Thyroid gland (tissue), 4 donors: ENCODE measurements around the gene ADGRB3. TPM values are rescaled to one million over a fixed set of nuclear protein-coding genes. Genes with fewer than 3 reads are reported as not detected.

ENCODE experiments used
- DNase-seq, 2 donors: peaks; one replicate each; pipeline ENCODE4 v3.0.0-alpha.2; 2019
- H3K27ac ChIP-seq, 3 donors: fragments of 200-600 bp; sonication (generic); 1 replicate in 2 of 3; 2 replicates in 1 of 3; pipeline ENCODE4 v1.5.1; 2016 to 2019; ENCODE audit warnings: mild to moderate bottlenecking in 1 of 3, moderate library complexity in 1 of 3
- H3K27me3 ChIP-seq: fragments of 200-600 bp; sonication (generic); one replicate; pipeline ENCODE4 v1.5.1; 2019
- H3K36me3 ChIP-seq, 2 donors: fragments of 200-600 bp; sonication (generic); one replicate each; pipeline ENCODE4 v1.5.1; 2016 to 2019
- H3K4me1 ChIP-seq, 2 donors: fragments of 200-600 bp; sonication (generic); one replicate each; pipeline ENCODE4 v1.5.1; 2017 to 2019
- H3K4me3 ChIP-seq, 3 donors: fragments of 200-600 bp; sonication (generic); replicated peaks in 1 of 3; 1 replicate in 2 of 3; 2 replicates in 1 of 3; pipeline ENCODE4 v1.5.1; 2016; ENCODE audit warnings: mild to moderate bottlenecking in 1 of 3
- H3K9me3 ChIP-seq: fragments of 200-600 bp; sonication (generic); one replicate; pipeline ENCODE4 v1.5.1; 2017
- POLR2A ChIP-seq, 2 donors: fragments of 450-650 bp; IDR thresholded peaks; one replicate each; pipeline ENCODE4 v1.6.1; 2017; ENCODE audit warnings: antibody characterized with exemption in 2 of 2, mild to moderate bottlenecking in 2 of 2, moderate library complexity in 1 of 2
- WGBS, 2 donors: methylation state at CpG; one replicate each; pipeline ENCODE4 v1.1.5; 2017; 5-methylcytosine and 5-hydroxymethylcytosine counted together
- intact Hi-C: fragments of 100-400 bp; cut with DNase I; formaldehyde crosslinking; loops from one replicate; pipeline ENCODE4 v1.15.1; 2023
- total RNA-seq, 4 donors: library from RNA; depleted of rRNA; stranded (reverse); fragments of >200 nt; gene quantifications; one replicate each; pipeline ENCODE4 v1.2.3, GENCODE V29; 2016
- TF ChIP-seq, protein P1 (sequence below), 6 experiments: fragments of 200-600 bp in 3 of 6; fragments of 450-650 bp in 3 of 6; sonication (generic) in 3 of 6; IDR thresholded peaks; one replicate each; pipeline ENCODE4 v1.5.1; 2016 to 2019; ENCODE audit warnings: antibody characterized with exemption in 6 of 6, mild to moderate bottlenecking in 2 of 6, inconsistent platforms in 1 of 6, moderate library complexity in 1 of 6

The ADGRB3 gene
- total RNA-seq, 4 donors from 2014 or later = 0.45 to 3.0 (median 1.4) TPM

DNA sequence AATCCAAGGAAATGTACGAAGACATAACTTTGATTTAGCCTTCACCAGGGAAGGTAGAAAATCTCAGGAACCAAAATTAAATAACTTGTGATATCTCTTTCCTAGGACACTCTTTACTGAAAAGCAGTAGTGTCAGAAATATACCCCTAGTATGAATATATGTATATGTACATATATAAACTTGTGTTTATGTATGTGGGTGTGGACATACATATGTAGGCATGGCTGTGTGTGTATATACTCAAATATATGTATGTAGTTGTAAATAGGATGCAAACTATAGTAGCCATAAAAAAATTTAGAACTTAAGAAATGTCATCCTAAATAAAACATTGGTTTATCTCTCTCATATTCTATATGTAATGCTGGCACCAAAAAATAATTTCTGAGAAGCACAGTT is 500.8 kb downstream of the ADGRB3 start:
- 76 to 87% methylated on average over 1 of the region's 1 CpG for WGBS, 2 donors
- H3K36me3 ChIP-seq = no peaks in the 10 kb centered on the region
- TF ChIP-seq POLR2A (IDR thresholded peaks at IDR 0.05) = no peak
- TF ChIP-seq, protein P1, sequence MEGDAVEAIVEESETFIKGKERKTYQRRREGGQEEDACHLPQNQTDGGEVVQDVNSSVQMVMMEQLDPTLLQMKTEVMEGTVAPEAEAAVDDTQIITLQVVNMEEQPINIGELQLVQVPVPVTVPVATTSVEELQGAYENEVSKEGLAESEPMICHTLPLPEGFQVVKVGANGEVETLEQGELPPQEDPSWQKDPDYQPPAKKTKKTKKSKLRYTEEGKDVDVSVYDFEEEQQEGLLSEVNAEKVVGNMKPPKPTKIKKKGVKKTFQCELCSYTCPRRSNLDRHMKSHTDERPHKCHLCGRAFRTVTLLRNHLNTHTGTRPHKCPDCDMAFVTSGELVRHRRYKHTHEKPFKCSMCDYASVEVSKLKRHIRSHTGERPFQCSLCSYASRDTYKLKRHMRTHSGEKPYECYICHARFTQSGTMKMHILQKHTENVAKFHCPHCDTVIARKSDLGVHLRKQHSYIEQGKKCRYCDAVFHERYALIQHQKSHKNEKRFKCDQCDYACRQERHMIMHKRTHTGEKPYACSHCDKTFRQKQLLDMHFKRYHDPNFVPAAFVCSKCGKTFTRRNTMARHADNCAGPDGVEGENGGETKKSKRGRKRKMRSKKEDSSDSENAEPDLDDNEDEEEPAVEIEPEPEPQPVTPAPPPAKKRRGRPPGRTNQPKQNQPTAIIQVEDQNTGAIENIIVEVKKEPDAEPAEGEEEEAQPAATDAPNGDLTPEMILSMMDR (IDR thresholded peaks at IDR 0.05) = no peak
- no peaks in the 10 kb centered on the region for H3K4me1 ChIP-seq
- no peak overlapping the region for H3K27ac ChIP-seq
- H3K4me3 ChIP-seq = no peak overlapping the region
- no peaks in the 10 kb centered on the region for H3K9me3 ChIP-seq
- no peaks in the 10 kb centered on the region for H3K27me3 ChIP-seq
- intact Hi-C loops = no loop called here
- no peak for DNase-seq

DNA sequence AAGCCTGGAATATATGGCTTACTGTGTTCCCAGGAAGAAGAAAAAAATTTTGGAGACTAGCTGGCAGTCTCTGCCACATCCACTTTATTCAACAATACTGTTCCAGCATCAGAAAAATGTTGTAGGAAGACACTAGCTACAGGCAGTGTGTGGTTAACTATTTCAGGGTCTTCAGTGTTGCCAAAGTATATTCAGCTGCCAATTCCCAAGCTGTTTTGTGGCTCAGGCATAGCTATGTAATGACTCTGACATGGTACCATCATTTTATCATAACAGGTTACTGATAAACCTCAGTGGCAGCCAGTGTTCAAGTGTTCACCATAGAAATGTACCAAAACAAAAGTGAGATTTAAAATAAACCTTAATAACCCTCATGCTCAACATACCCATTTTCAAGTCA is 503.1 kb downstream of the ADGRB3 start:
- Histone ChIP-seq H3K4me3 (no peak overlapping the region), H3K27me3 (no peaks in the 10 kb centered on the region), H3K9me3 (no peaks in the 10 kb centered on the region), H3K4me1 (no peaks in the 10 kb centered on the region), H3K27ac (no peak overlapping the region), H3K36me3 (no peaks in the 10 kb centered on the region)
- DNase-seq = no peak
- TF ChIP-seq POLR2A (IDR thresholded peaks at IDR 0.05) = no peak
- TF ChIP-seq, protein P1 (IDR thresholded peaks at IDR 0.05) = no peak
- intact Hi-C loops = no loop called here

DNA sequence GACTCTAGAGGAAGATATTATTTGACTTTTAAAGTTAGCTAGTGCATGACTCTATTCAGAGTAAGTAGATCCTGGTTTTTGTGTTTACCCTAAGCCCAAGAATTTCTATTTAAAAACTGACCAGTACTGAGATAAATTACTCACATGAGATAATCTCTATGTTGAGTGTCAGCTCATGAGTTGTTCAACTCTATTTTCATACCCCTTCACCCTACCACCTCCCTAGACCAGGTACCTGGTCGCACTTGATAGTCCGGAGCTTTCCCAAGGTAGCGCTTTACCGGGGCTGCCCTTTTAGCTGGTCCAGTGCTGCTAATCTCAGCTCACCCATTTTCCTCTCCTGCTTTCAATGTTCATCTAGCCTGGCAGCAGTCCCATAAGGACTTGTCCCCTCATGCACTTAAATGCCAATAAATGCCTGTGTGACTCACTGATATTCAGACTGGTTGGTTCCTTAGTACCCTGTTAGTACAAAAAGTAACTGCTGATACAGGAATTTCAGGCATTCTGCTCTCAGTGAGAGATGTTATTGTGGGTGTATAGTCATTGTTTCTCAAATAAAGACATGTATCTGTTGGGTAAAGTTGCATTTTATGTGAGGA is 503.9 kb downstream of the ADGRB3 start:
- WGBS, 2 donors = 80 to 95% methylated on average over 4 of the region's 4 CpGs
- no peaks in the 10 kb centered on the region for H3K9me3 ChIP-seq
- DNase-seq = no peak

DNA sequence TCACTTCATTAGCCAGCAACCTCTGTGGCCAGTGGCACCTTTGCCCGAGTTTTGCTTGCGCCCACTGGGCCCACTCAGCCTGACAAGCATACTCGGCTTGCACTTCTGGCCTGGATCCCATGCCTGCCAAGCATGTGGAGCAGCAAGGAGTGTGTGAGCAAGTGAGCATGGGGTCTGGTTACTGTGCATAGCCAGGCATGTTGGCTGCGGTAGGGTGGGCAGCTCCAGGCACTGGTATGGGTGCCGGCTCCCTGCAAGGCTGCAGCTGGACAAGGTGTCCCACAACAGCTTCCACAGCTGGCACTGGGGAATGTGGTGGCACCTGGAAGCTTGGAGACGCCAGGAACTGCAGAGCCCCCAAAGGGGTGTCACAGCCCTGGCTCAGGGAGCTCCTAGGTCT is 510.0 kb downstream of the ADGRB3 start:
- no peak for DNase-seq
- no peak overlapping the region for H3K27ac ChIP-seq
- no peaks in the 10 kb centered on the region for H3K9me3 ChIP-seq
- H3K36me3 ChIP-seq = no peaks in the 10 kb centered on the region
- no peaks in the 10 kb centered on the region for H3K4me1 ChIP-seq
- 82 to 88% methylated on average over 4 to 6 of the region's 6 CpGs for WGBS, 2 donors
- H3K27me3 ChIP-seq = no peaks in the 10 kb centered on the region
- H3K4me3 ChIP-seq = no peak overlapping the region
- intact Hi-C loops = no loop called here
- TF ChIP-seq, protein P1 (IDR thresholded peaks at IDR 0.05) = no peak
- no peak for TF ChIP-seq POLR2A (IDR thresholded peaks at IDR 0.05)

More for the DNA sequence above, 503.9 kb downstream of the ADGRB3 start:
- intact Hi-C loops = no loop called here
- no peaks in the 10 kb centered on the region for H3K36me3 ChIP-seq
- no peak for TF ChIP-seq POLR2A (IDR thresholded peaks at IDR 0.05)
- TF ChIP-seq, protein P1 (IDR thresholded peaks at IDR 0.05) = no peak
- no peaks in the 10 kb centered on the region for H3K4me1 ChIP-seq
- no peak overlapping the region for H3K4me3 ChIP-seq
- H3K27ac ChIP-seq = no peak overlapping the region
- no peaks in the 10 kb centered on the region for H3K27me3 ChIP-seq

DNA sequence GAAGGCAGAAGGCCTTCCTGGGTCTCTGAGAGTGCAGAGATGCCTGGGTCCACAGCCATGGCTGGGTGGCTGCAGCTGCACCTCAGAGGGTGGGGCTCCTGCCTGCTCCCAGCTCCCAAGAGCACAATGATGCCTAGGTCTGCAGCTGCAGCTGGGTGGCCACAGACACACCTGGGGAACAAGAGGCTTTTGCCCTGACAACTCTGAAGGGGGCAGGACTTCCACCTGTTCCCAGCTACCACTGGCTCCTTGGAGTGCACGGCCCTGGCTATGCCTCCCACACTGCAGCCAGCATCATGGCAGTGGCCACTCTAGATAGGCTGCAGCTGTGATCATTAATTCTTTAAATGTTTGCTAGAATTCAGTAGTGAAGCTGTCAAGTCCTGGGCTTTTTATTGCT is 511.3 kb downstream of the ADGRB3 start:
- no peak for TF ChIP-seq POLR2A (IDR thresholded peaks at IDR 0.05)
- TF ChIP-seq, protein P1 (IDR thresholded peaks at IDR 0.05) = no peak
- H3K4me3 ChIP-seq = no peak overlapping the region
- intact Hi-C loops = no loop called here
- no peaks in the 10 kb centered on the region for H3K9me3 ChIP-seq
- no peaks in the 10 kb centered on the region for H3K36me3 ChIP-seq
- DNase-seq = no peak
- H3K27me3 ChIP-seq = no peaks in the 10 kb centered on the region
- no peaks in the 10 kb centered on the region for H3K4me1 ChIP-seq
- 72 to 86% methylated on average over 1 of the region's 1 CpG for WGBS, 2 donors
- H3K27ac ChIP-seq = no peak overlapping the region
